K562 treated with DMSO at 1 percent for 4 hours (cell line): ENCODE measurements around the gene OR14K1. TPM values are rescaled to one million over a fixed set of nuclear protein-coding genes. Genes with fewer than 3 reads are reported as not detected.

Experiments used
- total RNA-seq: library from RNA; unstranded; fragments of 300-600 nt; gene quantifications from 2 replicates; pipeline ENCODE4 v1.2.3, GENCODE V29; 2022; ENCODE audit not compliant: insufficient read depth

Gene OR14K1
- not detected in 2 replicates for total RNA-seq

DNA sequence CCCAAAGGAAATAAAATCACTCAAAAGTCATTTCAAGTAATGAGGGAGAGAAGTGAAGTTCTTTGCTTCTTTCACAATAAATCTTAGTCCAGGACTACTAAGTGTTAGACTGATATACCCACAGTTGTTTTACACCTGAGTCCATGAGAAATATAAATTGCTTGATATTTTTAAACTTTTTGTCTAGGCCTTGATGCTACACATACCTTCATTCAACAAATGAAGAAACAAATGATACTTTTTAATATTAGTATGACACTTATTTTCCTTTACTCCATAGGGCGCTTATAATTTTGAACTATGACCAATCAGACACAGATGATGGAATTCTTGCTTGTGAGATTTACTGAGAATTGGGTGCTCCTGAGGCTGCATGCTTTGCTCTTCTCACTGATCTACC lies at the start of gene OR14K1:
Gene OR14K1, plus strand, starts transcription at position 301 of the 400 bp plus-strand sequence. Its CDS starts 0 bp downstream, at position 301.

GRCh38 chr1:247716546-247716945 lies 21.9 kb upstream of the OR14K1 start, which contains the start of gene OR6F1:
OR6F1 (minus strand) TSS chr1:247716646; CDS start chr1:247712755, 3,891 bp downstream.

GRCh38 chr1:247748041-247748440 lies 9.6 kb downstream of the OR14K1 start, which contains the start of gene OR14A2:
OR14A2 (minus strand) TSS chr1:247748141.

DNA sequence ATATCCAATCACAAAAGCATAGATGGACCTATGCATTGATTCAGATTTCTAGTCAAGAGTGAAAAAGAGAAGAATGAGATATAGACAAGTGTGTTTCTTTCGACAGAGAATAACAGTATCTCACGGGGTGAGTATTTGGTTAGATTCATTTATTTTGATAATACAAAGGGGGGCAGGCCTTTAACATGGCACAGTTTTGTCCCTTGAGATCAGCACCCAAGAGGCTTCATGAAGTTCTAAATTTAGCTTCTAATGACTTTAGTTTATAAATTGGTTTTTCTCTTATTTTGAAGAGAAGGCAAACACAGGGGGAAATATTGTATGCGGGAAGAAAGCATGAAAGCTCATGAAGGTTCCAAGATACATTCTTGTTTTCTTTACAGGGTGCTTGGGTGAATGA lies 22.0 kb downstream of the OR14K1 start, which contains the start of gene OR1C1:
Gene OR1C1, minus strand, starts transcription at position 101 of the 400 bp plus-strand sequence. CDS start 2,150 bp downstream, outside the sequence.

Other genes starting within 250 kb of the OR14K1 start
- gene OR2C3, start 202.2 kb upstream of the OR14K1 start, total RNA-seq: not detected in 2 replicates
- gene GCSAML, start 189.5 kb upstream of the OR14K1 start, total RNA-seq: not detected in 2 replicates
- gene OR2G2, start 150.3 kb upstream of the OR14K1 start, total RNA-seq: not detected in 2 replicates
- gene OR2G3, start 133.0 kb upstream of the OR14K1 start, total RNA-seq: not detected in 2 replicates
- gene OR13G1, start 58.9 kb upstream of the OR14K1 start, total RNA-seq: not detected in 2 replicates
- not detected in 2 replicates for gene OR6F1, start 22.0 kb upstream of the OR14K1 start, total RNA-seq
- not detected in 2 replicates for gene OR14A2, start 9.5 kb downstream of the OR14K1 start, total RNA-seq
- not detected in 2 replicates for gene OR1C1, start 21.9 kb downstream of the OR14K1 start, total RNA-seq
- not detected in 2 replicates for gene OR14A16, start 85.5 kb downstream of the OR14K1 start, total RNA-seq
- gene OR11L1, start 103.3 kb downstream of the OR14K1 start, total RNA-seq: not detected in 2 replicates
- gene TRIM58, start 118.6 kb downstream of the OR14K1 start, total RNA-seq: 17.1 and 23.2 TPM in 2 replicates
- gene OR2W3, start 157.0 kb downstream of the OR14K1 start, total RNA-seq: 5.1 and 7.4 TPM in 2 replicates
- gene OR2T8, start 181.6 kb downstream of the OR14K1 start, total RNA-seq: not detected in 2 replicates
- gene OR2AJ1, start 186.3 kb downstream of the OR14K1 start, total RNA-seq: not detected in 2 replicates
- gene OR2L8, start 210.2 kb downstream of the OR14K1 start, total RNA-seq: not detected in 2 replicates
- gene OR2AK2, start 226.6 kb downstream of the OR14K1 start, total RNA-seq: not detected in 2 replicates